ENCODE results near the gene TP53RK.
A peak's percentile ranks its signal among the peaks of the same experiment; 100 is the strongest.

DNA sequence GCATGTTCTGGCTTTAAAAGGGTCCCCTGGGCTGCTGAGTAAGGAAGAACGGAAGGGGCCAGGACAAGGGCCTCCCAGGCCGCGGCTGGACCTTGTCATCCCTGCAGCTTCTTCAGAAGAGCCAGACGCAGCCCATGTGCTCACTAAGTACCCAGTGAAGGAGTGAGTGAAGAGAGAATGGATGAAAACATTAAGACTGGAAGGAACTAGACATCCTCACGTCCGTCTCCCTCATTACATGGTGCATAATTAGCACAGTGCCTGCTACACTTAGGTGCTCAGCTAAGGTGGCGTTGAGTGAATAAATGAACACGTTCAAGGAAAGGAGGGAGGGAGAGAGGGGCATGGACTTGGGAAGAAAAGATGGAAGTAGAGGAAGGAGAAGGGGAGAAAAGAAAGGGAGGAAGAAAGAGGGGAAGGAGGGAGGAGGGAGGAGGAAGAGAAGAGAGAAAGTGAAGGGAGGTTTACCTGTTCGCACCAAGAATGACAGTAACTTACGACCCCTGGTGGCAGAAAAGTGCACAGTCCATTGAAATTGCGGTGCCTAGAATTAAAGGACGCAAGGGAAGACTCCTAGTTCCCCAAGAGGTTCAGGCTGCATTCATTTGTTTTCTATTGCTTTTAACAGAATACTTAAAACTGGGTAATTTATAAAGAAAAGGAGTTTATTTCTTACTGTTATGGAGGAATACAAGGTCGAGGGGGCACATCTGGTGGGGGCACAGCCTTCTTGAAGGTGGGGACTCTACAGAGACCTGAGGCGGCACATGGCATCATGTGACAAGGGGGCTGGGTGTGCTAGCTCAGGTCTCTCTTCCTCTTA, 8.0 kb downstream of the TP53RK start:
- TF ChIP-seq RFX5 (IDR thresholded peaks at IDR 0.05; ENCODE audit: low read length): no peak
- TF ChIP-seq, protein P1, sequence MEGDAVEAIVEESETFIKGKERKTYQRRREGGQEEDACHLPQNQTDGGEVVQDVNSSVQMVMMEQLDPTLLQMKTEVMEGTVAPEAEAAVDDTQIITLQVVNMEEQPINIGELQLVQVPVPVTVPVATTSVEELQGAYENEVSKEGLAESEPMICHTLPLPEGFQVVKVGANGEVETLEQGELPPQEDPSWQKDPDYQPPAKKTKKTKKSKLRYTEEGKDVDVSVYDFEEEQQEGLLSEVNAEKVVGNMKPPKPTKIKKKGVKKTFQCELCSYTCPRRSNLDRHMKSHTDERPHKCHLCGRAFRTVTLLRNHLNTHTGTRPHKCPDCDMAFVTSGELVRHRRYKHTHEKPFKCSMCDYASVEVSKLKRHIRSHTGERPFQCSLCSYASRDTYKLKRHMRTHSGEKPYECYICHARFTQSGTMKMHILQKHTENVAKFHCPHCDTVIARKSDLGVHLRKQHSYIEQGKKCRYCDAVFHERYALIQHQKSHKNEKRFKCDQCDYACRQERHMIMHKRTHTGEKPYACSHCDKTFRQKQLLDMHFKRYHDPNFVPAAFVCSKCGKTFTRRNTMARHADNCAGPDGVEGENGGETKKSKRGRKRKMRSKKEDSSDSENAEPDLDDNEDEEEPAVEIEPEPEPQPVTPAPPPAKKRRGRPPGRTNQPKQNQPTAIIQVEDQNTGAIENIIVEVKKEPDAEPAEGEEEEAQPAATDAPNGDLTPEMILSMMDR (IDR thresholded peaks at IDR 0.05): peak; percentile 81
- no peak for TF ChIP-seq NRF1 (IDR thresholded peaks at IDR 0.05; ENCODE audit: low read depth, low read length)
- TF ChIP-seq EP300 (IDR thresholded peaks at IDR 0.05; ENCODE audit: borderline replicate concordance in 1 of 2, low read depth in 1 of 2, low read length in 1 of 2): no peak
- TF ChIP-seq NFIC (IDR thresholded peaks at IDR 0.05; ENCODE audit: borderline replicate concordance): no peak
- TF ChIP-seq, protein P2, sequence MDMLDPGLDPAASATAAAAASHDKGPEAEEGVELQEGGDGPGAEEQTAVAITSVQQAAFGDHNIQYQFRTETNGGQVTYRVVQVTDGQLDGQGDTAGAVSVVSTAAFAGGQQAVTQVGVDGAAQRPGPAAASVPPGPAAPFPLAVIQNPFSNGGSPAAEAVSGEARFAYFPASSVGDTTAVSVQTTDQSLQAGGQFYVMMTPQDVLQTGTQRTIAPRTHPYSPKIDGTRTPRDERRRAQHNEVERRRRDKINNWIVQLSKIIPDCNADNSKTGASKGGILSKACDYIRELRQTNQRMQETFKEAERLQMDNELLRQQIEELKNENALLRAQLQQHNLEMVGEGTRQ (IDR thresholded peaks at IDR 0.05; ENCODE audit: borderline replicate concordance, low read depth, low read length): no peak
- TF ChIP-seq RXRA (IDR thresholded peaks at IDR 0.05; ENCODE audit: borderline replicate concordance, low read depth): no peak
- TF ChIP-seq MXI1 (IDR thresholded peaks at IDR 0.05; ENCODE audit: low read depth, low read length): no peak
- no peak for TF ChIP-seq RCOR1 (IDR thresholded peaks at IDR 0.05; ENCODE audit: low read length)
- TF ChIP-seq JUND (IDR thresholded peaks at IDR 0.05): no peak
- no peak for TF ChIP-seq SIN3A (IDR thresholded peaks at IDR 0.05; ENCODE audit: borderline replicate concordance, low read depth, low read length)
- no peak for TF ChIP-seq TAF1 (IDR thresholded peaks at IDR 0.05; ENCODE audit: borderline replicate concordance, low read depth, low read length)
- TF ChIP-seq, protein P3, sequence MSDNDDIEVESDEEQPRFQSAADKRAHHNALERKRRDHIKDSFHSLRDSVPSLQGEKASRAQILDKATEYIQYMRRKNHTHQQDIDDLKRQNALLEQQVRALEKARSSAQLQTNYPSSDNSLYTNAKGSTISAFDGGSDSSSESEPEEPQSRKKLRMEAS (IDR thresholded peaks at IDR 0.05; ENCODE audit: low read depth): no peak
